Measurements from ENCODE around the gene COL1A1. TPM values are rescaled to one million over a fixed set of nuclear protein-coding genes. Genes with fewer than 3 reads are reported as not detected.

Gene COL1A1
- total RNA-seq, 1 donor from 2014 or later = 1.1 TPM

- Histone ChIP-seq H3K9ac (no peak overlapping the region), H3K4me2 (no peak overlapping the region), H3K36me3 (no peaks in the 10 kb centered on the region), H3K4me3 (no peak overlapping the region), H2AFZ (replicated peaks) (no peak overlapping the region), H3K27me3 (no peaks in the 10 kb centered on the region), H3F3A (ENCODE audit: low read depth) (no peaks in the 10 kb centered on the region), H3K27ac (no peak overlapping the region), H3K9me3 (ENCODE audit: low read depth) (no peaks in the 10 kb centered on the region), H4K20me1 (ENCODE audit: low read depth) (no peaks in the 10 kb centered on the region), H3K79me2 (ENCODE audit: low read depth) (no peaks in the 10 kb centered on the region), H3K4me1 (peaks cover 21% of the 10 kb centered on the region)
- H3K4me3 Mint-ChIP-seq = no peak overlapping the region
- H3K4me1 Mint-ChIP-seq = peaks cover 22% of the 10 kb centered on the region
- no peaks in the 10 kb centered on the region for H3K9me3 Mint-ChIP-seq
- no peak overlapping the region for H3K27ac Mint-ChIP-seq
- H3K27me3 Mint-ChIP-seq (ENCODE audit: insufficient read depth, low read depth) = peaks cover 9% of the 10 kb centered on the region
- TF ChIP-seq EZH2phosphoT487 (IDR thresholded peaks at IDR 0.05) (no peak), CTCF (IDR thresholded peaks at IDR 0.05) (no peak), EZH2 (IDR thresholded peaks at IDR 0.05) (no peak)
- DNase-seq (ENCODE audit: low spot score) = no peak
- H3K36me3 Mint-ChIP-seq = peaks cover 6% of the 10 kb centered on the region
Observed at GRCh38 chr17:50187751-50188530, 13.5 kb downstream of the COL1A1 start.

GRCh38 chr17:50187394-50187725, 14.1 kb downstream of the COL1A1 start:
- Histone ChIP-seq H3K9ac (no peak overlapping the region), H3K79me2 (ENCODE audit: low read depth) (no peaks in the 10 kb centered on the region), H3K4me1 (peaks cover 21% of the 10 kb centered on the region), H4K20me1 (ENCODE audit: low read depth) (no peaks in the 10 kb centered on the region), H3K27ac (no peak overlapping the region), H3K4me2 (no peak overlapping the region), H3K9me3 (ENCODE audit: low read depth) (no peaks in the 10 kb centered on the region), H3K4me3 (no peak overlapping the region), H3F3A (ENCODE audit: low read depth) (no peaks in the 10 kb centered on the region), H2AFZ (replicated peaks) (no peak overlapping the region), H3K27me3 (no peaks in the 10 kb centered on the region), H3K36me3 (no peaks in the 10 kb centered on the region)
- peaks cover 6% of the 10 kb centered on the region for H3K36me3 Mint-ChIP-seq
- DNase-seq (ENCODE audit: low spot score) = no peak
- TF ChIP-seq EZH2phosphoT487 (IDR thresholded peaks at IDR 0.05) (no peak), CTCF (IDR thresholded peaks at IDR 0.05) (no peak), EZH2 (IDR thresholded peaks at IDR 0.05) (no peak)
- H3K4me3 Mint-ChIP-seq = no peak overlapping the region
- H3K27me3 Mint-ChIP-seq (ENCODE audit: insufficient read depth, low read depth) = peaks cover 9% of the 10 kb centered on the region
- H3K4me1 Mint-ChIP-seq = peaks cover 25% of the 10 kb centered on the region
- H3K27ac Mint-ChIP-seq = peak overlapping the region; percentile 76
- no peaks in the 10 kb centered on the region for H3K9me3 Mint-ChIP-seq

- Histone ChIP-seq H3K4me3 (no peak overlapping the region), H3K27ac (no peak overlapping the region), H3K27me3 (no peaks in the 10 kb centered on the region), H3K4me1 (peaks cover 21% of the 10 kb centered on the region), H3K9me3 (ENCODE audit: low read depth) (no peaks in the 10 kb centered on the region), H3F3A (ENCODE audit: low read depth) (no peaks in the 10 kb centered on the region), H3K4me2 (no peak overlapping the region), H3K9ac (no peak overlapping the region), H2AFZ (replicated peaks) (no peak overlapping the region), H4K20me1 (ENCODE audit: low read depth) (no peaks in the 10 kb centered on the region), H3K36me3 (no peaks in the 10 kb centered on the region), H3K79me2 (ENCODE audit: low read depth) (no peaks in the 10 kb centered on the region)
- Mint-ChIP-seq H3K27me3 (ENCODE audit: insufficient read depth, low read depth) (peaks cover 7% of the 10 kb centered on the region), H3K36me3 (peaks cover 6% of the 10 kb centered on the region), H3K4me3 (no peak overlapping the region), H3K27ac (peak overlapping the region; percentile 76), H3K4me1 (peaks cover 27% of the 10 kb centered on the region), H3K9me3 (no peaks in the 10 kb centered on the region)
- no peak for DNase-seq (ENCODE audit: low spot score)
- TF ChIP-seq CTCF (IDR thresholded peaks at IDR 0.05) (no peak), EZH2phosphoT487 (IDR thresholded peaks at IDR 0.05) (no peak), EZH2 (IDR thresholded peaks at IDR 0.05) (no peak)
Observed at GRCh38 chr17:50186661-50187393, 14.6 kb downstream of the COL1A1 start.

All from neural progenitor cell (in vitro differentiated cells).